Mesenchymal stem cell (in vitro differentiated cells and primary cell): ENCODE data around the gene TRPV5.

ENCODE experiments used
- DNase-seq: peaks from one replicate; pipeline ENCODE4 v3.0.0-alpha.2; 2013
- H2AFZ ChIP-seq: one replicate; pipeline ENCODE4 v1.6.1; 2013; ENCODE audit warnings: low read depth, mild to moderate bottlenecking, control low read depth, inconsistent platforms, low read length, moderate library complexity
- H2AK5ac ChIP-seq: 2 replicates; pipeline ENCODE4 v1.6.1; 2013; ENCODE audit warnings: low read length, moderate library complexity, mild to moderate bottlenecking, inconsistent platforms; ENCODE audit not compliant: severe bottlenecking
- H2BK120ac ChIP-seq: one replicate; pipeline ENCODE4 v1.6.1; 2013; ENCODE audit warnings: low read depth, mild to moderate bottlenecking, inconsistent platforms, low read length, moderate library complexity
- H2BK12ac ChIP-seq, 2 experiments: one replicate each; pipeline ENCODE4 v1.6.1; 2013; ENCODE audit warnings: inconsistent platforms in 2 of 2, low read length in 2 of 2, mild to moderate bottlenecking in 2 of 2, moderate library complexity in 2 of 2, control low read depth in 1 of 2
- H2BK15ac ChIP-seq: one replicate; pipeline ENCODE4 v1.6.1; 2013; ENCODE audit warnings: mild to moderate bottlenecking, low read depth, inconsistent platforms; ENCODE audit not compliant: poor library complexity, severe bottlenecking
- H2BK5ac ChIP-seq: 2 replicates; pipeline ENCODE4 v1.6.1; 2013; ENCODE audit warnings: low read depth, mild to moderate bottlenecking, low read length, control low read depth, inconsistent platforms; ENCODE audit not compliant: poor library complexity, severe bottlenecking
- H3K14ac ChIP-seq, 2 experiments: one replicate each; pipeline ENCODE4 v1.6.1; 2013; ENCODE audit warnings: inconsistent platforms in 2 of 2, low read length in 2 of 2, control low read depth in 1 of 2, mild to moderate bottlenecking in 1 of 2, moderate library complexity in 1 of 2
- H3K18ac ChIP-seq, 2 experiments: one replicate each; pipeline ENCODE4 v1.6.1; 2013; ENCODE audit warnings: inconsistent platforms in 2 of 2, low read length in 2 of 2, control low read depth in 1 of 2, low read depth in 1 of 2, mild to moderate bottlenecking in 1 of 2
- H3K23ac ChIP-seq, 2 experiments: one replicate each; pipeline ENCODE4 v1.6.1; 2013; ENCODE audit warnings: inconsistent platforms in 2 of 2, low read length in 2 of 2, mild to moderate bottlenecking in 2 of 2, moderate library complexity in 2 of 2, control low read depth in 1 of 2
- H3K27ac ChIP-seq: 2 replicates; pipeline ENCODE4 v1.5.1; 2013; ENCODE audit warnings: mild to moderate bottlenecking, moderate library complexity, low read length, control low read depth, inconsistent platforms; ENCODE audit not compliant: poor library complexity, severe bottlenecking
- H3K27me3 ChIP-seq, 2 experiments: 2 replicates each; pipeline versions ENCODE4 v1.6.1 to v1.7.0; 2013; ENCODE audit warnings: low read length in 2 of 2, mild to moderate bottlenecking in 2 of 2, moderate library complexity in 2 of 2, control low read depth in 1 of 2, inconsistent platforms in 1 of 2; ENCODE audit not compliant: control insufficient read depth in 1 of 2, insufficient read depth in 1 of 2
- H3K36me3 ChIP-seq, 2 experiments: 2 replicates each; pipeline versions ENCODE4 v1.6.1 to v1.7.0; 2013; ENCODE audit warnings: low read length in 2 of 2, control low read depth in 1 of 2, inconsistent platforms in 1 of 2, low read depth in 1 of 2, mild to moderate bottlenecking in 1 of 2; ENCODE audit not compliant: insufficient read depth in 2 of 2, control insufficient read depth in 1 of 2
- H3K4ac ChIP-seq, 2 experiments: one replicate each; pipeline ENCODE4 v1.6.1; 2013; ENCODE audit warnings: inconsistent platforms in 2 of 2, low read length in 2 of 2, mild to moderate bottlenecking in 2 of 2, moderate library complexity in 2 of 2, control low read depth in 1 of 2, low read depth in 1 of 2
- H3K4me1 ChIP-seq: 2 replicates; pipeline ENCODE4 v1.6.1; 2013; ENCODE audit warnings: low read depth, low read length, control low read depth; ENCODE audit not compliant: control insufficient read depth, insufficient read depth
- H3K4me2 ChIP-seq: 2 replicates; pipeline ENCODE4 v1.6.1; 2013; ENCODE audit warnings: low read length, mild to moderate bottlenecking, inconsistent platforms; ENCODE audit not compliant: poor library complexity, severe bottlenecking
- H3K4me3 ChIP-seq, 2 experiments: 2 replicates each; pipeline versions ENCODE4 v1.5.1 to v1.7.0; 2013; ENCODE audit warnings: low read length in 2 of 2, mild to moderate bottlenecking in 2 of 2, control low read depth in 1 of 2, low read depth in 1 of 2; ENCODE audit not compliant: insufficient read depth in 1 of 2
- H3K79me1 ChIP-seq: replicated peaks from 2 replicates; pipeline ENCODE4 v1.6.1; 2013; ENCODE audit warnings: mild to moderate bottlenecking, control low read depth, low read length, inconsistent platforms; ENCODE audit not compliant: poor library complexity, severe bottlenecking
- H3K9ac ChIP-seq: 2 replicates; pipeline ENCODE4 v1.7.0; 2013; ENCODE audit warnings: mild to moderate bottlenecking, low read length, moderate library complexity
- H3K9me3 ChIP-seq: 2 replicates; pipeline ENCODE4 v1.7.0; 2013; ENCODE audit warnings: mild to moderate bottlenecking, low read length; ENCODE audit not compliant: control insufficient read depth
- H4K8ac ChIP-seq: one replicate; pipeline ENCODE4 v1.6.1; 2013; ENCODE audit warnings: inconsistent platforms, mild to moderate bottlenecking, low read length, moderate library complexity
- H4K91ac ChIP-seq: one replicate; pipeline ENCODE4 v1.6.1; 2013; ENCODE audit warnings: mild to moderate bottlenecking, low read length, inconsistent platforms
- WGBS: methylation state at CpG from one replicate; pipeline ENCODE4 v1.1.7; 2013; ENCODE audit warnings: mixed read lengths; 5-methylcytosine and 5-hydroxymethylcytosine counted together

Gene TRPV5

GRCh38 chr7:142896741-142897379 lies 36.7 kb downstream of the TRPV5 start:
- no peak overlapping the region for H2BK5ac ChIP-seq
- H3K4me2 ChIP-seq = no peak overlapping the region
- H4K8ac ChIP-seq = no peak overlapping the region
- no peaks in the 10 kb centered on the region for H3K79me1 ChIP-seq
- no peak overlapping the region for H3K9ac ChIP-seq
- H2BK120ac ChIP-seq = no peak overlapping the region
- H3K9me3 ChIP-seq = no peaks in the 10 kb centered on the region
- no peak overlapping the region for H3K18ac ChIP-seq
- no peak overlapping the region for H4K91ac ChIP-seq
- no peaks in the 10 kb centered on the region for H3K36me3 ChIP-seq
- peaks cover 0 to 48% of the 10 kb centered on the region in 2 experiments for H3K27me3 ChIP-seq
- H3K23ac ChIP-seq = no peak overlapping the region
- H3K14ac ChIP-seq = no peak overlapping the region
- no peak overlapping the region for H2BK12ac ChIP-seq
- H2AFZ ChIP-seq = no peak overlapping the region
- no peaks in the 10 kb centered on the region for H3K4me1 ChIP-seq
- no peak for DNase-seq
- no peak overlapping the region for H2AK5ac ChIP-seq
- no peak overlapping the region for H3K4me3 ChIP-seq
- H2BK15ac ChIP-seq = no peak overlapping the region
- no peak overlapping the region for H3K27ac ChIP-seq
- 100% methylated on average over 1 of the region's 3 CpGs for WGBS
- no peak overlapping the region for H3K4ac ChIP-seq

- Histone ChIP-seq H3K23ac (no peak overlapping the region), H2BK12ac (no peak overlapping the region), H3K4ac (no peak overlapping the region), H2BK5ac (no peak overlapping the region), H3K27me3 (peaks cover 0 to 53% of the 10 kb centered on the region in 2 experiments), H3K4me1 (no peaks in the 10 kb centered on the region), H3K4me3 (no peak overlapping the region), H3K9me3 (no peaks in the 10 kb centered on the region), H2BK120ac (no peak overlapping the region), H2AK5ac (no peak overlapping the region), H2AFZ (no peak overlapping the region), H3K27ac (no peak overlapping the region), H4K91ac (no peak overlapping the region), H3K9ac (no peak overlapping the region), H3K36me3 (no peaks in the 10 kb centered on the region), H3K18ac (no peak overlapping the region), H3K4me2 (no peak overlapping the region), H4K8ac (no peak overlapping the region), H2BK15ac (no peak overlapping the region), H3K79me1 (no peaks in the 10 kb centered on the region), H3K14ac (no peak overlapping the region)
- WGBS = 88% methylated on average over 3 of the region's 3 CpGs
- DNase-seq = no peak
These were observed 37.4 kb downstream of the TRPV5 start for GRCh38 chr7:142896151-142896550.

- WGBS = 70% methylated on average over 4 of the region's 6 CpGs
- Histone ChIP-seq H3K27me3 (peaks cover 0 to 53% of the 10 kb centered on the region in 2 experiments), H3K4me3 (no peak overlapping the region), H2AK5ac (no peak overlapping the region), H2BK12ac (no peak overlapping the region), H3K27ac (no peak overlapping the region), H3K18ac (no peak overlapping the region), H3K23ac (no peak overlapping the region), H3K79me1 (no peaks in the 10 kb centered on the region), H4K91ac (no peak overlapping the region), H2BK15ac (no peak overlapping the region), H2BK5ac (no peak overlapping the region), H3K4me1 (no peaks in the 10 kb centered on the region), H4K8ac (no peak overlapping the region), H3K4me2 (no peak overlapping the region), H3K9me3 (no peaks in the 10 kb centered on the region), H2AFZ (no peak overlapping the region), H3K36me3 (no peaks in the 10 kb centered on the region), H3K4ac (no peak overlapping the region), H3K9ac (no peak overlapping the region), H3K14ac (no peak overlapping the region), H2BK120ac (no peak overlapping the region)
- no peak for DNase-seq
These were observed 38.5 kb downstream of the TRPV5 start for GRCh38 chr7:142894985-142895593.

GRCh38 chr7:142894112-142894984 lies 39.2 kb downstream of the TRPV5 start:
- H2BK12ac ChIP-seq = no peak overlapping the region
- no peak overlapping the region for H2BK120ac ChIP-seq
- no peaks in the 10 kb centered on the region for H3K36me3 ChIP-seq
- peaks cover 0 to 53% of the 10 kb centered on the region in 2 experiments for H3K27me3 ChIP-seq
- H2AK5ac ChIP-seq = no peak overlapping the region
- no peak overlapping the region for H4K8ac ChIP-seq
- H3K4me2 ChIP-seq = no peak overlapping the region
- DNase-seq = no peak
- no peak overlapping the region for H2AFZ ChIP-seq
- H3K4me1 ChIP-seq = no peaks in the 10 kb centered on the region
- H3K23ac ChIP-seq = no peak overlapping the region
- H3K18ac ChIP-seq = no peak overlapping the region
- H2BK5ac ChIP-seq = no peak overlapping the region
- H3K4me3 ChIP-seq = no peak overlapping the region
- no peak overlapping the region for H2BK15ac ChIP-seq
- H3K79me1 ChIP-seq = no peaks in the 10 kb centered on the region
- H4K91ac ChIP-seq = no peak overlapping the region
- 68% methylated on average over 8 of the region's 12 CpGs for WGBS
- H3K27ac ChIP-seq = no peak overlapping the region
- H3K9me3 ChIP-seq = no peaks in the 10 kb centered on the region
- no peak overlapping the region for H3K9ac ChIP-seq
- H3K14ac ChIP-seq = no peak overlapping the region
- no peak overlapping the region for H3K4ac ChIP-seq
